Stimulated activated CD4-positive, alpha-beta T cell treated with anti-CD3 and anti-CD28 coated beads, TNF-alpha, amount 100 ng/mL, for 1 hour (primary cell): ENCODE results near the gene UNC5A.

Experiments used
- DNase-seq, 3 donors: peaks; one replicate each; pipeline ENCODE4 v3.0.0-alpha.2; 2020; ENCODE audit warnings: low read depth in 3 of 3, low spot score in 1 of 3

The UNC5A gene

GRCh38 chr5:176844281-176844680 lies 33.9 kb downstream of the UNC5A start:
- DNase-seq = no peak

GRCh38 chr5:176844706-176845391 lies 34.5 kb downstream of the UNC5A start:
- no peak for DNase-seq

- no peak for DNase-seq
Measured at GRCh38 chr5:176845392-176845713, 35.0 kb downstream of the UNC5A start.

- no peak for DNase-seq
Measured at GRCh38 chr5:176846335-176847140, 36.2 kb downstream of the UNC5A start.

- DNase-seq = no peak
Measured at GRCh38 chr5:176847148-176847547, 36.8 kb downstream of the UNC5A start.

GRCh38 chr5:176847726-176848290 lies 37.4 kb downstream of the UNC5A start:
- DNase-seq = no peak

GRCh38 chr5:176848651-176849050 lies 38.3 kb downstream of the UNC5A start:
- DNase-seq = no peak

- DNase-seq = no peak
Measured at GRCh38 chr5:176849611-176850227, 39.4 kb downstream of the UNC5A start.

GRCh38 chr5:176850371-176851245 lies 40.2 kb downstream of the UNC5A start:
- no peak for DNase-seq

- no peak for DNase-seq
Measured at GRCh38 chr5:176851380-176851779, 41.0 kb downstream of the UNC5A start.

- DNase-seq = no peak
Measured at GRCh38 chr5:176851871-176852658, 41.7 kb downstream of the UNC5A start.

- DNase-seq = no peak
Measured at GRCh38 chr5:176853151-176853778, 42.9 kb downstream of the UNC5A start.

- DNase-seq = no peak
Measured at GRCh38 chr5:176854164-176854563, 43.8 kb downstream of the UNC5A start.

- DNase-seq = no peak
Measured at GRCh38 chr5:176855598-176855997, 45.2 kb downstream of the UNC5A start.

GRCh38 chr5:176856746-176857145 lies 46.4 kb downstream of the UNC5A start:
- no peak for DNase-seq

GRCh38 chr5:176857216-176857893 lies 47.0 kb downstream of the UNC5A start:
- no peak for DNase-seq

GRCh38 chr5:176857894-176858273 lies 47.5 kb downstream of the UNC5A start:
- no peak for DNase-seq

GRCh38 chr5:176859916-176860315 lies 49.6 kb downstream of the UNC5A start:
- DNase-seq = no peak

GRCh38 chr5:176860381-176860780 lies 50.0 kb downstream of the UNC5A start:
- DNase-seq = no peak
